NK-92 (cell line): ENCODE measurements around the gene SRPK2.

ENCODE experiments used
- DNase-seq: peaks from one replicate; lab custom pipeline; 2025; ENCODE audit not compliant: unreplicated experiment; lab: John Stamatoyannopoulos, UW

Gene SRPK2

GRCh38 chr7:105106473-105106872, 282.2 kb downstream of the SRPK2 start:
- no peak for DNase-seq

DNA sequence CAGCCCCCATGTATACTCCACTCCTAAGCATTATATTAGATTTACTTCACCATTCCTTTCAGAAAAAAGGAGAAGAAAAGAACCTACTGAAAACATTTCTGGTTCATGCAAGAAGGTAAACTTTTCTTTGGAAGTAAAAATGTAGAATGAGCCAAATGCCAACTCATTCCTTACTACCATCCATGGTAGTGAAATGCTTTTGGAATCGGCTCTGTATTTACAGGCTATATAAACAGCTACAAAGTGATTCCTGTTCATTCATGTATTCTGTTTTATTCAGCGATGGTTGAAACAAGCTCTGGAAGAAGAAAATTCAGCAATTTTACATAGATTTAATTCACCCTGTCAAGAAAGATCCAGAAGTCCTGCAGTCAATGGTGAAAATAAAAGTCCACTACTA, 283.1 kb downstream of the SRPK2 start:
- DNase-seq = no peak

- DNase-seq = no peak
Observed at GRCh38 chr7:105102557-105103352, 286.0 kb downstream of the SRPK2 start.

- no peak for DNase-seq
Observed at GRCh38 chr7:105101864-105102263, 286.9 kb downstream of the SRPK2 start.

GRCh38 chr7:105098863-105099515, 289.7 kb downstream of the SRPK2 start:
- DNase-seq = no peak

- DNase-seq = no peak
Observed at GRCh38 chr7:105097619-105098018, 291.1 kb downstream of the SRPK2 start.

- no peak for DNase-seq
Observed at GRCh38 chr7:105096306-105096705, 292.4 kb downstream of the SRPK2 start.

DNA sequence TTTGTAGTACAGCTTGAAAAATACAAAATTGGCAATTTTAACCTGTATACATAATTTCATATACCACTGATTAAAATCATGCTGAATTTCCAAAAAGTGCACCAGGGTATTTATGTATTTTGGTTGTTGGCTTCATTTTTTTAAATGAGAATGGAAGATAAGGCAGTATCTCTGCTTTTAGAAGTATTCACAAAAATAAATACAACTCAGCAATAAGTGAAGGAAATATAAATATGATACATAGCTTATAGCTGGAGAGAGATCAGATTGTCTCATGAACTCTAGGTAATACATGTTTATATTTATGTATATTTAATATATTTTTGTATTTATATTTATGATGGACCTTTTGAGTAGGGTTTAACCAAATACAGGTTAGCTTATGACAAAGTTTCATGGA, 293.8 kb downstream of the SRPK2 start:
- DNase-seq = no peak

DNA sequence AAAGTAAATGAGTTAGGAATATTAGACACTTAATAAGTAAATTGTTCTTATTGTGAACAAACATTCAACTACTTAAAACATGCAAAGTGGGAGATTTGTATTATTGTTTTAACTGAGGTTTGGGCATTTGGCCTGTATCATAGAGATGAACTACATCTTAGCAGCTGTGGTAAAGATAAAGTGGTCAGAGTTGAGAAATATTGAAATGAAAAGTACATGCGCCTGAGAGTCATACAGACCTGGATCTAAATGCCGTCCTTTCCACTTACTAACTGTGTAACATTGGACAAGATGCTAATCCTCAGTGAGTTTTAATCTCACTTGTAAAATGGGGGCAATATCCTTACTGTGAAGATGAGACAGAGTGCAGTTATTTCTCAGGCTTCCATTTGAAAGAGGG, 300.3 kb downstream of the SRPK2 start:
- no peak for DNase-seq

DNA sequence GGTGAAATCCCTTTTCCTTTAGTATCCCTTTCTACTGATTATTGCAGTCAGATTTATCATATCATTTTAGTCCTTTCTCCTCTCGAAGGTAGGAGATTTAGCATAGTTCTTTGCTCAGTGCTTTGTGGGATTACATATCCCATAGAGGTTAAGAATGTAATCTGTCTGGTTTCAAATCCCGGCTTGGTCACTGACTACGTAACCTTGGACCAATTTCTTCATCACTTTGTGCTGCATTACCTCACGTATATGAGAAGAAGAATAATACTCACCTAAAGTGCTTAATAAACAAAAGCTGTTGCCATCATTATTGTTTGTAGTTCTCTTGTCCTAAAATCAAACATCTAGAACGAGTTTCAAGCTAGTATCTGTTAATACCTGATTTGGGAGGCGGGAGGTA, 300.7 kb downstream of the SRPK2 start:
- no peak for DNase-seq

- no peak for DNase-seq
Observed at GRCh38 chr7:105086850-105087249, 301.9 kb downstream of the SRPK2 start.

DNA sequence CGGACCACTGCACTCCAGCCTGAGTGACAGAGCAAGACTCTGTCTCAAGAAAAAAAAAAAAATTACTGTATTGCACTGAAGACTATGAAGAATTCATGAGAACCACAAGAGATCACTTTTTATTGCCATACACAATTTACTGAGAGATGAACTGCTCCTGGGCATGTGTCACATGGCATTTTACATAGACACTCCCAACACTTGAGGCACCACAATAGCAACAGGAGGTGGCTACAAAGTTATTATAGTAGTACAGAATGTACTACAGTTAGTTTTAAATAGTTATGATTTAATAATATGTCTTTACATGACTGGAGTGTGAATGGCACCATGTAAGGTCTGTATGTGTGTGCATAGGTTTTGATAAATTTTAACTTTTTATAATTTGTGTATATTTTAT, 304.1 kb downstream of the SRPK2 start:
- no peak for DNase-seq

- no peak for DNase-seq
Observed at GRCh38 chr7:105079348-105079747, 309.4 kb downstream of the SRPK2 start.

- DNase-seq = no peak
Observed at GRCh38 chr7:105073143-105073542, 315.6 kb downstream of the SRPK2 start.

- no peak for DNase-seq
Observed at GRCh38 chr7:105068886-105069285, 319.8 kb downstream of the SRPK2 start.

DNA sequence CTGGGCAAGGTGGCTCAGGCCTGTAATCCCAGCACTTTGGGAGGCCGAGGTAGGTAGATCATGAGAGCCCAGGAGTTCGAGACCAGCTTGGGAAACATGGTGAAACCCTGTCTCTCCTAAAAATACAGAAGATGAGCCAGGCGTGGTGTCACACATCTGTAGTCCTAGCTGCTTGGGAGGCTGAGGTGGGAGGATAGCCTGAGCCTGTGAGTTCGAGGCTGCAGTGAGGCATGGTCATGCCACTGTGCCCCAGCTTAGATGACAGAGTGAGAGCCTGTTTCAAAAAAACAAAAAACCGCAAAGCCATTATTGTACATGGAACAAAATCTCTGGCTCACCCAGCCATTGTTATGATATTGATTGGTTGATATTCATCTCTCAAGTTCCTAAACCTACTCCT, 321.0 kb downstream of the SRPK2 start:
- no peak for DNase-seq
